SK-N-SH (cell line): ENCODE data around the gene TMOD4.
A peak's percentile ranks its signal among the peaks of the same experiment; 100 is the strongest.

Experiments
- REST ChIP-seq: IDR thresholded peaks from 2 replicates; pipeline ENCODE4 v1.6.1; 2012; ENCODE audit warnings: mild to moderate bottlenecking, low read depth, low read length, moderate library complexity
- TF ChIP-seq, protein P1 (sequence below): fragments of 200-600 bp; sonication (generic); IDR thresholded peaks from 2 replicates; pipeline ENCODE4 v1.6.1; 2017; ENCODE audit warnings: antibody characterized with exemption, mild to moderate bottlenecking, moderate library complexity

DNA sequence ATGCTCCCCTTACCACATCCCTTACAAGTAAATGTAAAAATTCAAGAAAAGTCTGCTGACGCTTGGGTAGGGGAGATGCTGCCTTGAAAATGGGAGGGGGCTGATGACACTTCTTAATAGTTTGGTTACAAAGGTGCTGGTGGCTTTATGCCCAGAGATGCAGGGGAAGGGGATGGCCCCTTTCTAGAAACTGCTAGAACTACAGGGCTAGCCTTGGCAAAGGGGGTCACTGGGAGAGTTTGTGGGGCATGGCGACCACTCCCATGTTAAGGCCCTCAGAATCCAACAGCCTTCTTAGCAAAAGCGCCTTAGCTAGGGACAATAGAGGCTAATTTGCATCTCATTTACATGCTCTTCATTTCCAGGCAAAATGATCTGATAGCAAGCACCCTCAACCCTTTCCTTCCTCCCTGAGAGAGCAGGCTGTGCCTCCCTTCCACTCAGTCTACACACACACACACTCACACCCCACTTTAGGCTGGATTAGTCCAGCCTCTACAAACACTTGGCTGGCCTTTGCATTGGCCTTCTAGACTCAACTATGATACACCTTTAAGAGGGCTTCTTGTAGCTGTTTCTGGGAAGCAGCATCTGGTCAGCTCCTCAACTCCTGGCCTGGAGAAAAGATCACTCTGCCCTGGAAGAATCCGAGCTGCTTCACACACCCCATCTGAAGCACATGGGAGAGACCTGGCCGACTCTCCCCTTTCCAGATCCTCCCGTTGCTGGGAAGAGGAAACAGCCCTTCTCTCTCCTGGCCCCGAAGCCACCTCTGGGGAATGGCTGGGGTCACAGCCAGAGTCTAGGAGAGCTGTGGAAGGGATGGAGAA, 31.1 kb downstream of the TMOD4 start:
- TF ChIP-seq, protein P1, sequence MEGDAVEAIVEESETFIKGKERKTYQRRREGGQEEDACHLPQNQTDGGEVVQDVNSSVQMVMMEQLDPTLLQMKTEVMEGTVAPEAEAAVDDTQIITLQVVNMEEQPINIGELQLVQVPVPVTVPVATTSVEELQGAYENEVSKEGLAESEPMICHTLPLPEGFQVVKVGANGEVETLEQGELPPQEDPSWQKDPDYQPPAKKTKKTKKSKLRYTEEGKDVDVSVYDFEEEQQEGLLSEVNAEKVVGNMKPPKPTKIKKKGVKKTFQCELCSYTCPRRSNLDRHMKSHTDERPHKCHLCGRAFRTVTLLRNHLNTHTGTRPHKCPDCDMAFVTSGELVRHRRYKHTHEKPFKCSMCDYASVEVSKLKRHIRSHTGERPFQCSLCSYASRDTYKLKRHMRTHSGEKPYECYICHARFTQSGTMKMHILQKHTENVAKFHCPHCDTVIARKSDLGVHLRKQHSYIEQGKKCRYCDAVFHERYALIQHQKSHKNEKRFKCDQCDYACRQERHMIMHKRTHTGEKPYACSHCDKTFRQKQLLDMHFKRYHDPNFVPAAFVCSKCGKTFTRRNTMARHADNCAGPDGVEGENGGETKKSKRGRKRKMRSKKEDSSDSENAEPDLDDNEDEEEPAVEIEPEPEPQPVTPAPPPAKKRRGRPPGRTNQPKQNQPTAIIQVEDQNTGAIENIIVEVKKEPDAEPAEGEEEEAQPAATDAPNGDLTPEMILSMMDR: no peak
- TF ChIP-seq REST: peak; percentile 37; the same call in 1 of the 2 replicates
